ENCODE data around the gene ERG. TPM values are rescaled to one million over a fixed set of nuclear protein-coding genes. Genes with fewer than 3 reads are reported as not detected.

Gene ERG
- total RNA-seq, 2 experiments from 2014 or later: not detected

GRCh38 chr21:38413958-38414548 is 84.2 kb downstream of the ERG start:
- DNase-seq: no peak
- no peaks in the 10 kb centered on the region for H3K4me1 Mint-ChIP-seq (ENCODE audit: low read depth)
- no peaks in the 10 kb centered on the region for H3K36me3 Mint-ChIP-seq (ENCODE audit: low read depth)
- H3K27ac Mint-ChIP-seq: no peak overlapping the region
- H3K4me3 Mint-ChIP-seq: no peak overlapping the region
- H3K9me3 Mint-ChIP-seq: peaks cover 4% of the 10 kb centered on the region
- CTCF ChIA-PET: interaction anchor here (1.2 kb wide), 1 partner anchor 287 kb away, joined by 3 read pairs; no protein-coding TSS in a partner anchor
- intact Hi-C loops (cut with micrococcal nuclease): no loop called here
- peaks cover 10% of the 10 kb centered on the region for H3K27me3 Mint-ChIP-seq (ENCODE audit: low read depth)

- Mint-ChIP-seq H3K27ac (no peak overlapping the region), H3K27me3 (ENCODE audit: low read depth) (peaks cover 15% of the 10 kb centered on the region), H3K36me3 (ENCODE audit: low read depth) (no peaks in the 10 kb centered on the region), H3K4me1 (ENCODE audit: low read depth) (no peaks in the 10 kb centered on the region), H3K4me3 (no peak overlapping the region), H3K9me3 (peaks cover 4% of the 10 kb centered on the region)
- CTCF ChIA-PET: no interaction called here
- intact Hi-C loops (cut with micrococcal nuclease): no loop called here
- no peak for DNase-seq
Measured at GRCh38 chr21:38410466-38410865, 87.8 kb downstream of the ERG start.

GRCh38 chr21:38409907-38410306 is 88.4 kb downstream of the ERG start:
- DNase-seq: no peak
- CTCF ChIA-PET: no interaction called here
- Mint-ChIP-seq H3K27me3 (ENCODE audit: low read depth) (peaks cover 17% of the 10 kb centered on the region), H3K9me3 (peaks cover 4% of the 10 kb centered on the region), H3K4me3 (no peak overlapping the region), H3K4me1 (ENCODE audit: low read depth) (no peaks in the 10 kb centered on the region), H3K36me3 (ENCODE audit: low read depth) (no peaks in the 10 kb centered on the region), H3K27ac (no peak overlapping the region)
- intact Hi-C loops (cut with micrococcal nuclease): no loop called here

GRCh38 chr21:38404177-38404576 is 94.1 kb downstream of the ERG start:
- CTCF ChIA-PET: no interaction called here
- H3K9me3 Mint-ChIP-seq: no peaks in the 10 kb centered on the region

GRCh38 chr21:38402795-38403194 is 95.5 kb downstream of the ERG start:
- Mint-ChIP-seq H3K9me3 (no peaks in the 10 kb centered on the region), H3K4me3 (no peak overlapping the region), H3K36me3 (ENCODE audit: low read depth) (no peaks in the 10 kb centered on the region), H3K27me3 (ENCODE audit: low read depth) (peaks cover 23% of the 10 kb centered on the region), H3K27ac (no peak overlapping the region), H3K4me1 (ENCODE audit: low read depth) (no peaks in the 10 kb centered on the region)
- CTCF ChIA-PET: no interaction called here
- DNase-seq: no peak
- intact Hi-C loops (cut with micrococcal nuclease): no loop called here

More at GRCh38 chr21:38404177-38404576, 94.1 kb downstream of the ERG start:
- no peak for DNase-seq
- H3K27ac Mint-ChIP-seq: no peak overlapping the region
- H3K36me3 Mint-ChIP-seq (ENCODE audit: low read depth): no peaks in the 10 kb centered on the region
- H3K4me1 Mint-ChIP-seq (ENCODE audit: low read depth): no peaks in the 10 kb centered on the region
- H3K27me3 Mint-ChIP-seq (ENCODE audit: low read depth): peaks cover 27% of the 10 kb centered on the region
- intact Hi-C loops (cut with micrococcal nuclease): no loop called here
- H3K4me3 Mint-ChIP-seq: no peak overlapping the region

DNA sequence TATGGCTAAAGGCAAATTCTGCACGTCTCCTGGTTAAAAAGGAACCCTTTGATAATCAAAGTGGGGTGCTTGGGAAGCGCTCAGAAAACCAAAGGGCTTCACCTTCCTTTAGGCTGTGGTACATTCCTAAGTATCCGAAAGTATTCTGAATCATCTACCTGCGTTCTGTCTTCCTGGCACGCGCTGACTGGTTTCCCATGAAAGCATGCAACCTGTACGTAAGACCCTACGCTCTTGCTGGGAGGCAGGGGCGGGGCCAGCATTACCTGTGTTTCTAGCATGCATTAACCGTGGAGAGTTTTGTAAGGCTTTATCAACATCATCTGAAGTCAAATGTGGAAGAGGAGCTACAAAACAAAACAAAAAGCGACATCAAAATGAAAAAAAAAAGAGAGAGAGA is 96.0 kb downstream of the ERG start:
- Mint-ChIP-seq H3K4me3 (no peak overlapping the region), H3K27ac (no peak overlapping the region), H3K9me3 (no peaks in the 10 kb centered on the region)

DNA sequence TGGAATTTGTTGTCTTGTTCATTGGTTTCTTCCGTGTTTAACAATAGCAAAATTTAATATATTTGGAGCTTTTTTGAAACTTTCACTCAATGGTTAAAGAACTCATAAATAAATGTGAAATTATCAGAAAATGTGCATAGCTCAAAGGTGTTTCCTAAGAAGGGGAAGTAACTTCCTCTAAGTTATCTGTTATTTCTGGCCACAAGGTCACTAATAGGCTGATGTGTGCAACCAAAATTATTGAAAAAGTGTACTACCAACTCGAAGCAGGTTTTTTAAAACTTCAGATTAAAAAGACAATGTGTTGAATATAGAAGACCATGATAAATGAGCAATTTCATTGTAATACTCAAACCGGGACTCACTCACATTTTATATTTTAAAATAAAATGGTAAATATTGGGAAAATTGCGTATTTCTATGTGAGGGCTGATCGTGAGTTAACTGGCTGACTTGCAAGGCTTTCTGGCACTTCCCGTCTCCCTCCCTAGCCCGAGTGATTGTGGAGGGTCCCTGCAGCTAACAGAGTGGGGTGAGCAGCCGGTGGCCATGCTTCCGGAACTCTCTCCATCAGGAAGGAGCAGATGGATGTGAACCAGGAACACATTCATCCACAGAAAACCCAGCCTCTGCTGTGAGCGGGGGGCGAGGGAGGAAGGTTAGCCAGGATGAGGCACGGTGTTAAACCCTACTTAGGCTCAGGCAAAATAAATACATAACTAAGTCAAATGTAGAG is 96.9 kb downstream of the ERG start:
- peaks cover 28% of the 10 kb centered on the region for H3K27me3 Mint-ChIP-seq (ENCODE audit: low read depth)
- no peak overlapping the region for H3K4me3 Mint-ChIP-seq
- no peaks in the 10 kb centered on the region for H3K36me3 Mint-ChIP-seq (ENCODE audit: low read depth)
- intact Hi-C loops (cut with micrococcal nuclease): no loop called here
- no peaks in the 10 kb centered on the region for H3K9me3 Mint-ChIP-seq
- CTCF ChIA-PET: no interaction called here
- no peak overlapping the region for H3K27ac Mint-ChIP-seq
- no peaks in the 10 kb centered on the region for H3K4me1 Mint-ChIP-seq (ENCODE audit: low read depth)
- no peak for DNase-seq

More for the DNA sequence above, 96.0 kb downstream of the ERG start:
- CTCF ChIA-PET: no interaction called here
- Mint-ChIP-seq H3K27me3 (ENCODE audit: low read depth) (peaks cover 23% of the 10 kb centered on the region), H3K4me1 (ENCODE audit: low read depth) (no peaks in the 10 kb centered on the region), H3K36me3 (ENCODE audit: low read depth) (no peaks in the 10 kb centered on the region)
- DNase-seq: no peak
- intact Hi-C loops (cut with micrococcal nuclease): no loop called here

DNA sequence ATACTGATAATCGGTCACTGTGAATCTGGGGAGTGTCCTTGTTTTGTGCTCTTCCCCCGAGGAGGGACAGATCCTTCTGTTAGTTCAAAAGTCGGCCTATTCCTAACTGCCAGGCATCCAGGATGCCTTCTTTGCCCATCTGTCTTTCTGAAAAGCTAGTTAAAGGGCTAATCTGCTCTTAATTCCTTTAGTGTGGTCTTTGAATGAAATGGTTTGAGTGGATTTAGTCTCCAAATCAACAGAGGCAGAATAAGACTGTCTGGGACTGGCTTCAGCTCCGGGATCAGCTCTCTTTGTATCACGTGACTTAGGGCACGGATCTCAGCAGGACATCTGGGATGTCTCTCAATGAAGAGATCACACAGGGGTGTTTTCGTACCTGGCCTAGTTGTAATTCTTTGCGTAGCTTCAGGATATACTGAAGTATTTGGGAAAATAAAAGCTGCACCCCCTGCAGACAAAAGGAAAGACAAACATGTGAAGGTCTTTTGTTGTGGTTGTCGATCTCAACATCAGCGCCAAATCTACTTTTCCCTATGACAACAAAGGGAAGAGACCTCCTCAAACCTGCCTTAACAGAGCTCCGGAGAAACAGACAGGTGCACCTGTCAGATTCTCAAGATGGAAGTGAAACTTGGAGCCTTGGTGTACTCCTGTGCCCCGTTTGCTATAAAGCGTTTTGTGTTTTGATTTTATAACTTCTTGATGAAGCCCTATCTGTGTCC is 97.9 kb downstream of the ERG start:
- no peaks in the 10 kb centered on the region for H3K4me1 Mint-ChIP-seq (ENCODE audit: low read depth)
- H3K36me3 Mint-ChIP-seq (ENCODE audit: low read depth): no peaks in the 10 kb centered on the region
- peaks cover 27% of the 10 kb centered on the region for H3K27me3 Mint-ChIP-seq (ENCODE audit: low read depth)
- H3K9me3 Mint-ChIP-seq: no peaks in the 10 kb centered on the region
- no peak overlapping the region for H3K27ac Mint-ChIP-seq
- CTCF ChIA-PET: no interaction called here
- no peak for DNase-seq
- intact Hi-C loops (cut with micrococcal nuclease): no loop called here
- H3K4me3 Mint-ChIP-seq: no peak overlapping the region

DNA sequence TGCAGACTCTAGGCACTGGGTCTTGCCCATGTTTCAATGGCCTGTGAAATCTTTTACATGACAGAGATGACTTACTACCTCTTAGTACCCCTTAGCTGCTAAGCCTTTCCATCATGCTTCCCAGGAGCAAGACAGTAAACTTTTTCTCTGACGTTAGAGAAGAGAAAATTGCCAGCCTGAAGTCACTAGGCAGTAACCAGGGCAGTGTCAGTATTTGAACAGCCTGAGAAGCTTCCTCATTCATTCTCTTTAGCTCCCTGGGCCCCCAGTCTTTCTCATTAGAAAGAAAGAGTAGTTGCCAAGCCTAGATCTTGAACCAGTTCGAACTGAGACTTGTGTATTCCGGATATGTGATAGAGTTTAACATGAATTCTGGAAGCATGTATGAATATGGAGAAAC is 99.2 kb downstream of the ERG start:
- Mint-ChIP-seq H3K36me3 (ENCODE audit: low read depth) (no peaks in the 10 kb centered on the region), H3K4me3 (no peak overlapping the region), H3K27ac (no peak overlapping the region), H3K27me3 (ENCODE audit: low read depth) (peaks cover 25% of the 10 kb centered on the region), H3K4me1 (ENCODE audit: low read depth) (no peaks in the 10 kb centered on the region), H3K9me3 (no peaks in the 10 kb centered on the region)
- CTCF ChIA-PET: interaction anchor here (0.7 kb wide), 1 partner anchor 300 kb away, joined by 3 read pairs; no protein-coding TSS in a partner anchor
- DNase-seq: no peak
- intact Hi-C loops (cut with micrococcal nuclease): no loop called here

DNA sequence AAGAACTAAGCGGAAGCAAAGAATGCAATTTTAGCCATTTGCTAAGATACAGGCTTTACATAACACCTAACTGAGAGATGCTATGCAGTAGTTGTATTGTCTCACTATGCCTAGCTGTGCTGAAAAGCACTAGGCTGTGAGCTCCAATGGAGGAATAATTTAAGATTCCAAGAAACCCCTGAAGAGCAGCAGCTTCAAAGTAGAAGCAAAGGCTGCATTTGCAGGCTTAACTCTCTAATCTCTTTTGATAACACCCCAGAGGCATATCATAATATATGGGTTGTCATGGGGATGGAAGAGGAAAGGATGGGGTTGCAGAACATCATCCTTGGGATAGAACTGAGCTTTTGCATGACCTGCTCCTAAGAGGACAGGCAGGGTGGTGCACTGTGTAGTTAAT is 102.0 kb downstream of the ERG start:
- no peaks in the 10 kb centered on the region for H3K9me3 Mint-ChIP-seq
- no peaks in the 10 kb centered on the region for H3K36me3 Mint-ChIP-seq (ENCODE audit: low read depth)
- H3K27ac Mint-ChIP-seq: no peak overlapping the region
- intact Hi-C loops (cut with micrococcal nuclease): no loop called here
- no peaks in the 10 kb centered on the region for H3K4me1 Mint-ChIP-seq (ENCODE audit: low read depth)
- no peak overlapping the region for H3K4me3 Mint-ChIP-seq
- H3K27me3 Mint-ChIP-seq (ENCODE audit: low read depth): peaks cover 23% of the 10 kb centered on the region
- CTCF ChIA-PET: no interaction called here
- DNase-seq: no peak

- no peak overlapping the region for H3K27ac Mint-ChIP-seq
- no peak for DNase-seq
- H3K27me3 Mint-ChIP-seq (ENCODE audit: low read depth): peaks cover 18% of the 10 kb centered on the region
- H3K4me1 Mint-ChIP-seq (ENCODE audit: low read depth): no peaks in the 10 kb centered on the region
- intact Hi-C loops (cut with micrococcal nuclease): no loop called here
- CTCF ChIA-PET: no interaction called here
- no peak overlapping the region for H3K4me3 Mint-ChIP-seq
- H3K9me3 Mint-ChIP-seq: no peaks in the 10 kb centered on the region
- H3K36me3 Mint-ChIP-seq (ENCODE audit: low read depth): no peaks in the 10 kb centered on the region
Measured at GRCh38 chr21:38395581-38395980, 102.7 kb downstream of the ERG start.

- H3K27me3 Mint-ChIP-seq (ENCODE audit: low read depth): peaks cover 16% of the 10 kb centered on the region
Measured at GRCh38 chr21:38392661-38393060, 105.6 kb downstream of the ERG start.

GRCh38 chr21:38389896-38390295 is 108.4 kb downstream of the ERG start:
- intact Hi-C loops (cut with micrococcal nuclease): no loop called here
- Mint-ChIP-seq H3K27me3 (ENCODE audit: low read depth) (peaks cover 16% of the 10 kb centered on the region), H3K9me3 (no peaks in the 10 kb centered on the region), H3K36me3 (ENCODE audit: low read depth) (no peaks in the 10 kb centered on the region), H3K27ac (no peak overlapping the region), H3K4me1 (ENCODE audit: low read depth) (no peaks in the 10 kb centered on the region), H3K4me3 (no peak overlapping the region)
- DNase-seq: no peak
- CTCF ChIA-PET: no interaction called here

More at GRCh38 chr21:38392661-38393060, 105.6 kb downstream of the ERG start:
- Mint-ChIP-seq H3K9me3 (no peaks in the 10 kb centered on the region), H3K27ac (no peak overlapping the region), H3K4me3 (no peak overlapping the region), H3K36me3 (ENCODE audit: low read depth) (no peaks in the 10 kb centered on the region), H3K4me1 (ENCODE audit: low read depth) (no peaks in the 10 kb centered on the region)
- CTCF ChIA-PET: no interaction called here
- intact Hi-C loops (cut with micrococcal nuclease): no loop called here
- DNase-seq: no peak

Data from activated naive CD4-positive, alpha-beta T cell treated with anti-CD3 and anti-CD28 coated beads for 36 hours (primary cell).